Mesendoderm (in vitro differentiated cells): ENCODE measurements around the gene FCER2.

Source experiments
- DNase-seq: peaks from one replicate; pipeline ENCODE4 v3.0.0; 2013
- H2AK5ac ChIP-seq: 2 replicates; pipeline ENCODE4 v1.6.1; 2013; ENCODE audit warnings: low read length, inconsistent platforms
- H2BK120ac ChIP-seq: 2 replicates; pipeline ENCODE4 v1.6.1; 2013; ENCODE audit warnings: low read depth, mild to moderate bottlenecking, low read length, moderate library complexity, mixed read lengths
- H2BK15ac ChIP-seq: replicated peaks from 2 replicates; pipeline ENCODE4 v1.6.1; 2013; ENCODE audit warnings: low read depth, mild to moderate bottlenecking, moderate library complexity
- H2BK5ac ChIP-seq: 2 replicates; pipeline ENCODE4 v1.6.1; 2013; ENCODE audit warnings: low read length, inconsistent platforms
- H3K18ac ChIP-seq: 2 replicates; pipeline ENCODE4 v1.6.1; 2013; ENCODE audit warnings: mild to moderate bottlenecking, low read length, mixed read lengths
- H3K23ac ChIP-seq: one replicate; pipeline ENCODE4 v1.6.1; 2013; ENCODE audit warnings: low read length
- H3K27ac ChIP-seq: 2 replicates; pipeline ENCODE4 v1.5.1; 2013; ENCODE audit warnings: low read depth, mild to moderate bottlenecking, inconsistent platforms, low read length, moderate library complexity
- H3K27me3 ChIP-seq: 2 replicates; pipeline ENCODE4 v1.6.1; 2013; ENCODE audit warnings: low read length, control low read depth, mild to moderate bottlenecking, inconsistent platforms; ENCODE audit not compliant: insufficient read depth, poor library complexity
- H3K36me3 ChIP-seq: 2 replicates; pipeline ENCODE4 v1.6.1; 2013; ENCODE audit warnings: low read length, inconsistent platforms; ENCODE audit not compliant: control insufficient read depth, insufficient read depth
- H3K4ac ChIP-seq: one replicate; pipeline ENCODE4 v1.6.1; 2013; ENCODE audit warnings: low read depth, mild to moderate bottlenecking, low read length, moderate library complexity
- H3K4me1 ChIP-seq: 2 replicates; pipeline ENCODE4 v1.6.1; 2013; ENCODE audit warnings: low read depth, low read length, inconsistent platforms; ENCODE audit not compliant: control insufficient read depth
- H3K4me2 ChIP-seq: 2 replicates; pipeline ENCODE4 v1.6.1; 2013; ENCODE audit warnings: low read length
- H3K4me3 ChIP-seq: 2 replicates; pipeline ENCODE4 v1.5.1; 2013; ENCODE audit warnings: mild to moderate bottlenecking, low read length
- H3K56ac ChIP-seq: one replicate; pipeline ENCODE4 v1.6.1; 2013; ENCODE audit warnings: low read length
- H3K79me1 ChIP-seq: 2 replicates; pipeline ENCODE4 v1.6.1; 2013; ENCODE audit warnings: low read length, inconsistent platforms
- H3K79me2 ChIP-seq: 2 replicates; pipeline ENCODE4 v1.6.1; 2013; ENCODE audit warnings: mild to moderate bottlenecking, low read length; ENCODE audit not compliant: control insufficient read depth, insufficient read depth
- H3K9ac ChIP-seq: 2 replicates; pipeline ENCODE4 v1.6.1; 2013; ENCODE audit warnings: low read length, inconsistent platforms
- H4K5ac ChIP-seq: one replicate; pipeline ENCODE4 v1.6.1; 2013; ENCODE audit warnings: low read length
- H4K8ac ChIP-seq: one replicate; pipeline ENCODE4 v1.6.1; 2013; ENCODE audit warnings: low read depth, mild to moderate bottlenecking, control low read depth, low read length, moderate library complexity
- WGBS: extraction: QIAGEN DNeasy Blood & Tissue Kit; methylation state at CpG from one replicate; pipeline ENCODE4 v1.1.7; 2013; ENCODE audit warnings: low lambda C conversion rate, missing lambda C conversion rate; ENCODE audit not compliant: insufficient coverage; ENCODE audit errors: extremely low coverage; 5-methylcytosine and 5-hydroxymethylcytosine counted together

FCER2 gene

DNA sequence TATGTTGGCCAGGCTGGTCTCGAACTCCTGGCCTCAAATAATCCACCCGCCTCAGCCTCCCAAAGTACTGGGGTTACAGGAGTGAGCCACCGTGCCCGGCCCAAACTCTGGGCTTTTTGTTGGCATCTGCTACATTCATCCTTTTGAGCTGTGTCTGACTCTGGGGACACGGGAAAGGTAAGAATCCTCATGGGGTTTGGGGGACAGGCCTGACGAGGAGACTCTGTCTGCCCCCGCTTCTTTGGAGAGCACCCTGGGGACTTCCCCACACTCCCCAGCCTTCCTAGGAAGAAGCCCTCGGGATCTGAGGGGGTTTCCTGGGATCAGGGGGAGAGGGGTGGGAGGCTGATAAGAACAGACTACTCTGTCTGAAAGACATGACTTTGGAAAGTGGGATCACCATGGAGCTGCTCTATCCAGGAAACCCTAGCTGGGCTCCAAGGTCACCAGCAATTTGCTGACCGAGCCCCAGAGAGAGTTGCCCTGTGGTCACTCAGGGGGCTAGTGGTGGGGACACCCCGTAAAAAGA, 8.1 kb upstream of the FCER2 start:
- Histone ChIP-seq H2BK5ac (no peak overlapping the region), H3K18ac (no peak overlapping the region), H3K36me3 (no peaks in the 10 kb centered on the region), H3K79me2 (no peaks in the 10 kb centered on the region), H3K4me3 (no peak overlapping the region), H2BK120ac (no peak overlapping the region), H3K23ac (no peak overlapping the region), H2AK5ac (no peak overlapping the region), H4K5ac (no peak overlapping the region), H3K79me1 (no peaks in the 10 kb centered on the region), H2BK15ac (no peak overlapping the region), H3K56ac (no peak overlapping the region), H3K4me1 (no peaks in the 10 kb centered on the region), H3K4me2 (no peak overlapping the region), H3K27me3 (no peaks in the 10 kb centered on the region), H3K4ac (no peak overlapping the region), H3K27ac (no peak overlapping the region), H4K8ac (no peak overlapping the region), H3K9ac (no peak overlapping the region)
- DNase-seq: no peak
- no CpG with 5 or more reads among the region's 10 CpGs for WGBS

DNA sequence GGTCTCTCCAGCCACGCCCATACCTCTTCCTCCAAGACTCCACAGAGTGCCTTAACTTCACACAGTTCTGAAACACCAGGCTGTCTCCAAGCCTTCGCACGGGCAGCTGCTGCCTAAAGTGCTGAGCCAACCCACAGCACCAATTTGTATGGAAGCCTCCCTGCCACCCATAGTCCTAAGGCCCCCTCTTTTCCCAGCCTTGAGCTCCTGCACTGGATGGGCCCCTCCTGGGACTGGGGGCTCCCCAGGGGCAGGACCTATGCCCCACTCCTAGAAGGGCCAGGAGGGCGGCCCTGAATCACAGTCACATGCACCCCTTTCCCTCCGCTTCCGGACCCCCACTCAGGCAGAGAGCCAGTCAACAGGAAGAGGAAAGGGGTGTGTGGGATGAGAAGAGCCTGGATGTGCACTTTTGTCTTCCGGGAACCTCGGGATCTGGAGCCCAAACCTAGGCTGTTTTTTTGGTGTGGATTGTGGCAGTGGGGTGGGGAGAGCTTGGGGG, 5.1 kb upstream of the FCER2 start:
- no peak overlapping the region for H3K9ac ChIP-seq
- no peak overlapping the region for H2BK120ac ChIP-seq
- H3K79me1 ChIP-seq: no peaks in the 10 kb centered on the region
- H3K27me3 ChIP-seq: no peaks in the 10 kb centered on the region
- H4K5ac ChIP-seq: no peak overlapping the region
- no peaks in the 10 kb centered on the region for H3K36me3 ChIP-seq
- H3K18ac ChIP-seq: no peak overlapping the region
- no peaks in the 10 kb centered on the region for H3K79me2 ChIP-seq
- no peak overlapping the region for H3K27ac ChIP-seq
- no peak for DNase-seq
- no peak overlapping the region for H2BK15ac ChIP-seq
- H3K4me1 ChIP-seq: no peaks in the 10 kb centered on the region
- H3K23ac ChIP-seq: no peak overlapping the region
- no peak overlapping the region for H3K4me2 ChIP-seq
- no peak overlapping the region for H3K4ac ChIP-seq
- no peak overlapping the region for H2AK5ac ChIP-seq
- no peak overlapping the region for H3K4me3 ChIP-seq
- no peak overlapping the region for H3K56ac ChIP-seq
- no peak overlapping the region for H4K8ac ChIP-seq
- no peak overlapping the region for H2BK5ac ChIP-seq
- no CpG with 5 or more reads among the region's 8 CpGs for WGBS

DNA sequence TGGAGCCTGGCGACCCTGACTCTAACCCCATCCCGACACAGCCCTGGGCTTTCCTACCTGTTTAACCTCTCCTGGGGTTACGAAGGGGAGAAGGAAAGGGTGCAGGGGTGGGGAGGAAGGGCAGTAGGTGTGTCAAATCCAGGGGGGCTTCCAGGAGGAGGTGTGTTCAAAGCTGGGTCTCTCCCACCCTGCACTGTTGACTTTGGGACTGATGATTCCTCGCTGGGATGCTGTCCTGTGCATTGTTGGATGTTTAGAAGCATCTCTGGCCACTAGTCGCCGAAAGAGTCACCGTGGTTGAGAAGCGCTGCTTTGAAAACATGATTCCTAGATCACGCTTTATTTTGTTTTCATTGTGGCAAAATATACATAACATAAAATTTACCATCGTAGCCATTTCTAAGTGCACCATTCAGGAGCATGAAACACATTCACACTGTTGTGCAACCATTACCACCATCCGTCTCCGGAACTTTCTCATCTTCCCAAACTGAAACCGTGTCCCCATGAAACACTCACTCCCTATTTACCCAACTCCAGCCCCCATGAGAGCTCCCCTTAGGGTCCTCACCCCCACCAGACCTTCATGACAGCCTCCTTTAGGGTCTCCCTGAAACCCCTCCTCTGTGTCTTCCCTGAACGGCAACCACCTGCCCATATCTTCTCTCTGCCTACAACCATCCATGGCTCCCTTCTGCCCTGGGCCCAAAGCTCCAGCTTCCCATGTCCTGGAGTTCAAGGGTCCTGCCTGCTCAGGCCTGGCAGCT, 4.4 kb upstream of the FCER2 start:
- H2BK5ac ChIP-seq: no peak overlapping the region
- no peak overlapping the region for H3K27ac ChIP-seq
- no peaks in the 10 kb centered on the region for H3K4me1 ChIP-seq
- H3K4me3 ChIP-seq: no peak overlapping the region
- no CpG with 5 or more reads among the region's 14 CpGs for WGBS
- no peak overlapping the region for H3K23ac ChIP-seq
- no peak overlapping the region for H3K4me2 ChIP-seq
- no peak overlapping the region for H3K18ac ChIP-seq
- no peak overlapping the region for H3K56ac ChIP-seq
- no peak overlapping the region for H4K5ac ChIP-seq
- H3K36me3 ChIP-seq: no peaks in the 10 kb centered on the region
- no peak overlapping the region for H2BK120ac ChIP-seq
- H3K79me2 ChIP-seq: no peaks in the 10 kb centered on the region
- no peak overlapping the region for H4K8ac ChIP-seq
- no peak overlapping the region for H3K9ac ChIP-seq
- H3K27me3 ChIP-seq: no peaks in the 10 kb centered on the region
- H3K4ac ChIP-seq: no peak overlapping the region
- H3K79me1 ChIP-seq: no peaks in the 10 kb centered on the region
- H2AK5ac ChIP-seq: no peak overlapping the region
- no peak for DNase-seq
- no peak overlapping the region for H2BK15ac ChIP-seq

DNA sequence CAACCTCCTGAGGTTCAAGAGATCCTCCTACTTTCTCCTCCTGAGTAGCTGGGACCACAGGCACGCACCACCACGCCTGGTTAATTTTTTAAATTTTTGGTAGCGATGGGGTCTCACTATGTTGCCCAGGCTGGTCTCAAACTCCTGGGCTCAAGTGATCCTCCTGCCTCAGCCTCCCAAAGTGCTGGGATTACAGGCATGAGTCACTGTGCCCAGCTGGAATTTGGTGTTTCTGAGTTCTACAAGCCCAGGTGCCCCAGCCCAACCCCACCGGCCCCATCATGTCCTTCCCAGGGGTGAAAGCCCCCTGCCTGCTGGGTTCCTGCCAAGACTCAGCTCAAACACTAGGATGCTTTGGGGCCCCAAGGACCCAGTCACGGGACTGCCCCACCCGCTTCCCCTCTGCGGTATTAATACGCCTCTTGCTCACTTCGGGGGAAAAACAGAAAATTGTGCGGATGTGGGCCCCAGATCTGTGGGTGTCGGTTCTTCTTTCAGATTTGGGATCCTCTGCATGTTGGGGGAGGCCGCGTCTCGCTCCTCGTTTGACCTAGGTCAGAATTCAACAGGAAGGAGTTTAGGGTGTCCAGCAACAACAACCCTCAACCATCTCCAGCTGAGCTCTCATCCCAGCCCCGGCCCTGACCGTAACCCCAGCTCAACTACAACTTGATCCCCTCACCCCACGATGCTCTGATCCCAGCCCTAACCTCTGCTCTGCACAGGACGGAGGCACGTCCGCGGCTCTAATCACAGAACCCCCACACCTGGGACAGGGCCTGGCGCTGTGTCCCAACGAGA, 3.7 kb upstream of the FCER2 start:
- no peaks in the 10 kb centered on the region for H3K79me1 ChIP-seq
- no peak overlapping the region for H4K5ac ChIP-seq
- no peak overlapping the region for H3K18ac ChIP-seq
- no peak overlapping the region for H3K4me2 ChIP-seq
- H3K36me3 ChIP-seq: no peaks in the 10 kb centered on the region
- DNase-seq: no peak
- no peak overlapping the region for H2BK120ac ChIP-seq
- H2AK5ac ChIP-seq: no peak overlapping the region
- no CpG with 5 or more reads among the region's 24 CpGs for WGBS
- H3K56ac ChIP-seq: no peak overlapping the region
- H4K8ac ChIP-seq: no peak overlapping the region
- no peak overlapping the region for H2BK15ac ChIP-seq
- H3K4me1 ChIP-seq: no peaks in the 10 kb centered on the region
- no peak overlapping the region for H3K4me3 ChIP-seq
- no peak overlapping the region for H3K4ac ChIP-seq
- no peaks in the 10 kb centered on the region for H3K27me3 ChIP-seq
- no peak overlapping the region for H3K9ac ChIP-seq
- H3K79me2 ChIP-seq: no peaks in the 10 kb centered on the region
- no peak overlapping the region for H3K27ac ChIP-seq
- H2BK5ac ChIP-seq: no peak overlapping the region
- H3K23ac ChIP-seq: no peak overlapping the region

DNA sequence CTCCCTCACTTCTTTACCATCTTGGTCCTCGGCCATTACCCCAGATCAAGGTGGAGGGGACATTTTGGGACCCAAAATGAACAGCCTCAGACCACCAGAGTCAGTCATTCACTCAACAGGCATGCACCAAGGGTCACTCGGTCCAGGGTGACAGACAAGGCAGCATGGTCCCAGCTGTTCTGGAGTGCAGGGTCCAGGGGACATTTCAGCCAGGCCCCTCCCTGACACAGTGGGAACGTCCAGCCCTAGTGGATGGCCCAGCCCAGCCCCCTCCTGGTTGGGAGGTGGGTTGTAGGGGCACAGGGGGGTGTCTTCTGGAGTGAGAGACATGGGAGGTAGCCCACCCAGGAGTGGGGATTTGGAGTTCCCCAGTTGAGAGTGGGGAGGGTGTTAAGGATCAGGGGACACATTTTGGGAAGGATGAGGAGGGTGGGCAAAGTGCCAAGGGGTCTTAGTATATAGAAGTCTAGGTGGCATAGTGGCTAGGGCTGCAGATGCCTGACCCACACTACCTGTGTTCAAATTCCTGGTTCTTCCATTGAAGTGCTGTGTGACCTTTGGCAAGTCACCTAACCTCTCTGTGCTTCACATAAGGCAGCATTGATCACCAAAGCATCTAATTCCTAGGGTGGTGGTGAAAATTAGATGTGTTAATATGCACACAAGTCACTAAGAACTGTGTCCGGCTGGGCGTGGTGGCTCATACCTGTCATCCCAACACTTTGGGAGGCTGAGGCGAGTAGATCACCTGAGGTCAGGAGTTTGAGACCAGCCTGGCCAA, 2.5 kb upstream of the FCER2 start:
- WGBS: no CpG with 5 or more reads among the region's 6 CpGs
- Histone ChIP-seq H2BK120ac (no peak overlapping the region), H2BK15ac (no peak overlapping the region), H3K36me3 (no peaks in the 10 kb centered on the region), H3K4me1 (no peaks in the 10 kb centered on the region), H3K18ac (no peak overlapping the region), H4K8ac (no peak overlapping the region), H4K5ac (no peak overlapping the region), H3K27me3 (no peaks in the 10 kb centered on the region), H3K9ac (no peak overlapping the region), H3K56ac (no peak overlapping the region), H2AK5ac (no peak overlapping the region), H3K4ac (no peak overlapping the region), H3K23ac (no peak overlapping the region), H3K79me2 (no peaks in the 10 kb centered on the region), H3K4me2 (no peak overlapping the region), H2BK5ac (no peak overlapping the region), H3K4me3 (no peak overlapping the region), H3K79me1 (no peaks in the 10 kb centered on the region), H3K27ac (no peak overlapping the region)
- no peak for DNase-seq
